Omental fat pad (tissue), 4 donors: ENCODE measurements around the gene FGF9. TPM values are rescaled to one million over a fixed set of nuclear protein-coding genes. Genes with fewer than 3 reads are reported as not detected.

Source experiments
- ATAC-seq: fragments of 150-250 bp; one replicate; pipeline ENCODE4 v1.9.1; 2016; ENCODE audit warnings: mild to moderate bottlenecking, moderate library complexity; ENCODE audit not compliant: low FRiP score
- DNase-seq: peaks from one replicate; pipeline ENCODE4 v3.0.0-alpha.2; 2019; ENCODE audit warnings: low spot score
- CTCF ChIP-seq, 3 donors: fragments of 450-650 bp; IDR thresholded peaks; one replicate each; pipeline ENCODE4 v1.5.1; 2016 to 2017; ENCODE audit warnings: antibody characterized with exemption in 3 of 3, mild to moderate bottlenecking in 3 of 3, moderate library complexity in 2 of 3
- total RNA-seq, 4 donors: library from RNA; depleted of rRNA; stranded (reverse); fragments of >200 nt; gene quantifications; one replicate each; pipeline ENCODE4 v1.1.0, GENCODE V29; 2016

FGF9 gene
- total RNA-seq, 4 donors from 2014 or later = 0.16 to 5.3 (median 1.6) TPM

- TF ChIP-seq CTCF (IDR thresholded peaks at IDR 0.05) = no peak
- DNase-seq = no peak
- no peak for ATAC-seq
Observed at GRCh38 chr13:21694831-21695230, 24.0 kb downstream of the FGF9 start.

- TF ChIP-seq CTCF (IDR thresholded peaks at IDR 0.05) = no peak
- ATAC-seq (no peak), DNase-seq (no peak)
Observed at GRCh38 chr13:21695546-21695945, 24.7 kb downstream of the FGF9 start.

- no peak for TF ChIP-seq CTCF (IDR thresholded peaks at IDR 0.05)
- DNase-seq (no peak), ATAC-seq (no peak)
Observed at GRCh38 chr13:21696865-21697448, 26.1 kb downstream of the FGF9 start.

- TF ChIP-seq CTCF (IDR thresholded peaks at IDR 0.05) = no peak
- ATAC-seq (no peak), DNase-seq (no peak)
Observed at GRCh38 chr13:21698817-21699679, 28.2 kb downstream of the FGF9 start.

- TF ChIP-seq CTCF (IDR thresholded peaks at IDR 0.05) = no peak
Observed at GRCh38 chr13:21701460-21701859, 30.6 kb downstream of the FGF9 start.

GRCh38 chr13:21703846-21704245 lies 33.0 kb downstream of the FGF9 start:
- DNase-seq = no peak
- no peak for TF ChIP-seq CTCF (IDR thresholded peaks at IDR 0.05)

More at GRCh38 chr13:21701460-21701859, 30.6 kb downstream of the FGF9 start:
- ATAC-seq = no peak
- DNase-seq = no peak

GRCh38 chr13:21707586-21707985 lies 36.7 kb downstream of the FGF9 start:
- DNase-seq (no peak), ATAC-seq (no peak)
- no peak for TF ChIP-seq CTCF (IDR thresholded peaks at IDR 0.05)

More at GRCh38 chr13:21703846-21704245, 33.0 kb downstream of the FGF9 start:
- no peak for ATAC-seq
